Tongue (tissue), 2 donors: ENCODE results near the gene CEP135. TPM values are rescaled to one million over a fixed set of nuclear protein-coding genes. Genes with fewer than 3 reads are reported as not detected.

Source experiments
- DNase-seq: peaks from one replicate; pipeline ENCODE4 v3.0.0-alpha.2; 2015
- total RNA-seq: library from RNA; depleted of rRNA; stranded (reverse); fragments of >200 nt; gene quantifications from one replicate; pipeline ENCODE4 v1.2.3, GENCODE V29; 2014

The CEP135 gene
- total RNA-seq, 1 donor from 2014 or later = 13.0 TPM

- no peak for DNase-seq
Observed at GRCh38 chr4:56078866-56079265, 130.1 kb downstream of the CEP135 start.

GRCh38 chr4:56080384-56080783 lies 131.6 kb downstream of the CEP135 start:
- DNase-seq = no peak

GRCh38 chr4:56082829-56083228 lies 134.1 kb downstream of the CEP135 start:
- no peak for DNase-seq

Other genes with a start within 250 kb of the CEP135 start
- gene EXOC1L, start 129.2 kb upstream of the CEP135 start, total RNA-seq = not detected
- gene EXOC1, start 95.3 kb upstream of the CEP135 start, total RNA-seq = 47.0 TPM